Suprapubic skin (tissue), 4 donors: ENCODE results near the gene PPP1R13B.

Experiments
- CTCF ChIP-seq, 2 donors: fragments of 200-600 bp in 1 of 2; fragments of 450-650 bp in 1 of 2; sonication (generic) in 1 of 2; IDR thresholded peaks; one replicate each; pipeline ENCODE4 v1.5.1; 2016 to 2019; ENCODE audit warnings: antibody characterized with exemption in 2 of 2, mild to moderate bottlenecking in 1 of 2, moderate library complexity in 1 of 2
- EP300 ChIP-seq: sonication (generic); formaldehyde crosslinking; IDR thresholded peaks from one replicate; pipeline ENCODE4 v1.6.1; 2017; ENCODE audit warnings: antibody characterized with exemption
- POLR2A ChIP-seq, 2 donors: fragments of 450-650 bp; IDR thresholded peaks; one replicate each; pipeline ENCODE4 v1.6.1; 2017; ENCODE audit warnings: antibody characterized with exemption in 2 of 2, mild to moderate bottlenecking in 2 of 2, moderate library complexity in 2 of 2
- POLR2AphosphoS5 ChIP-seq, 3 donors: sonication (generic); formaldehyde crosslinking; IDR thresholded peaks; one replicate each; pipeline ENCODE4 v1.6.1; 2017; ENCODE audit warnings: antibody characterized with exemption in 3 of 3

GRCh38 chr14:103884854-103885253, 37.5 kb upstream of the PPP1R13B start:
- TF ChIP-seq CTCF (IDR thresholded peaks at IDR 0.05) (no peak), EP300 (no peak), POLR2AphosphoS5 (IDR thresholded peaks at IDR 0.05) (no peak), POLR2A (IDR thresholded peaks at IDR 0.05) (no peak)
